GM23338 (cell line): Measurements from ENCODE around the gene LRRC58.

Experiments
- CREB1 ChIP-seq: fragments of 250-450 bp; sonication (Bioruptor Pico); IDR thresholded peaks from 2 replicates; pipeline ENCODE4 v1.5.0; 2020; ENCODE audit warnings: low read depth, mild to moderate bottlenecking, moderate library complexity
- CTCF ChIP-seq, 2 experiments: fragments of 200-600 bp in 1 of 2; sonication (generic) in 1 of 2; conservative IDR thresholded peaks; 2 replicates each; pipeline versions ENCODE4 v1.5.1 to v1.6.1; 2016 to 2017; ENCODE audit warnings: antibody characterized with exemption in 2 of 2, low read depth in 2 of 2, mild to moderate bottlenecking in 2 of 2, moderate library complexity in 1 of 2
- EZH2 ChIP-seq: fragments of 200-600 bp; sonication (generic); IDR thresholded peaks from one replicate; pipeline ENCODE4 v1.8.0; 2017; ENCODE audit warnings: antibody characterized with exemption, mild to moderate bottlenecking, low read depth; ENCODE audit not compliant: unreplicated experiment
- EZH2phosphoT487 ChIP-seq: fragments of 200-600 bp; sonication (generic); IDR thresholded peaks from one replicate; pipeline ENCODE4 v1.8.1; 2018; ENCODE audit warnings: antibody characterized with exemption; ENCODE audit not compliant: unreplicated experiment
- JUNB ChIP-seq: IDR thresholded peaks from one replicate; pipeline ENCODE4 v1.6.1; 2016; ENCODE audit warnings: antibody characterized with exemption; ENCODE audit not compliant: unreplicated experiment
- NANOG ChIP-seq: IDR thresholded peaks from 2 replicates; pipeline ENCODE4 v1.6.1; 2016; ENCODE audit warnings: antibody characterized with exemption, borderline replicate concordance
- POLR2AphosphoS5 ChIP-seq: IDR thresholded peaks from 2 replicates; pipeline ENCODE4 v1.6.1; 2016; ENCODE audit warnings: antibody characterized with exemption, low read depth
- REST ChIP-seq: IDR thresholded peaks from one replicate; pipeline ENCODE4 v1.6.1; 2018; ENCODE audit warnings: antibody characterized with exemption; ENCODE audit not compliant: unreplicated experiment
- STAT1 ChIP-seq: IDR thresholded peaks from one replicate; pipeline ENCODE4 v1.6.1; 2016; ENCODE audit warnings: antibody characterized with exemption; ENCODE audit not compliant: unreplicated experiment
- ZNF331 ChIP-seq: fragments of 250-450 bp; sonication (Bioruptor Pico); IDR thresholded peaks from 2 replicates; pipeline ENCODE4 v1.5.0; 2020; ENCODE audit warnings: low read depth, mild to moderate bottlenecking, moderate library complexity
- ZNF462 ChIP-seq: fragments of 250-450 bp; sonication (Bioruptor Pico); IDR thresholded peaks from 2 replicates; pipeline ENCODE4 v1.5.0; 2020; ENCODE audit warnings: mild to moderate bottlenecking, moderate library complexity

GRCh38 chr3:120326784-120327183 lies 22.4 kb downstream of the LRRC58 start:
- TF ChIP-seq EZH2phosphoT487 (no peak), CTCF (conservative IDR thresholded peaks at IDR 0.05; ENCODE audit: low read depth in 2 of 2) (no peak), POLR2AphosphoS5 (no peak), EZH2 (no peak), JUNB (no peak), CREB1 (CRISPR knock-in tag) (no peak), ZNF331 (CRISPR knock-in tag) (no peak), ZNF462 (CRISPR knock-in tag) (no peak), REST (no peak), STAT1 (no peak), NANOG (no peak)
